Fibroblast of the aortic adventitia (primary cell): ENCODE measurements around the gene RENBP. TPM values are rescaled to one million over a fixed set of nuclear protein-coding genes. Genes with fewer than 3 reads are reported as not detected.

ENCODE experiments used
- DNase-seq: peaks from one replicate; pipeline ENCODE4 v3.0.0-alpha.2; 2010; ENCODE audit warnings: low read depth
- H3K4me3 ChIP-seq: 2 replicates; pipeline ENCODE4 v1.5.1; 2011; ENCODE audit warnings: low read depth, mild to moderate bottlenecking, control low read depth, low read length, moderate library complexity
- total RNA-seq: library from RNA; depleted of rRNA; stranded (reverse); fragments of >200 nt; gene quantifications from 2 replicates; pipeline ENCODE4 v1.2.3, GENCODE V29; 2012; ENCODE audit warnings: low replicate concordance
- TF ChIP-seq, protein P1 (sequence below): IDR thresholded peaks from 2 replicates; pipeline ENCODE4 v1.5.1; 2011; ENCODE audit warnings: mild to moderate bottlenecking, low read length, control low read depth, inconsistent platforms; ENCODE audit not compliant: insufficient read depth

The RENBP gene
- total RNA-seq, 1 donor: 0.45 TPM

DNA sequence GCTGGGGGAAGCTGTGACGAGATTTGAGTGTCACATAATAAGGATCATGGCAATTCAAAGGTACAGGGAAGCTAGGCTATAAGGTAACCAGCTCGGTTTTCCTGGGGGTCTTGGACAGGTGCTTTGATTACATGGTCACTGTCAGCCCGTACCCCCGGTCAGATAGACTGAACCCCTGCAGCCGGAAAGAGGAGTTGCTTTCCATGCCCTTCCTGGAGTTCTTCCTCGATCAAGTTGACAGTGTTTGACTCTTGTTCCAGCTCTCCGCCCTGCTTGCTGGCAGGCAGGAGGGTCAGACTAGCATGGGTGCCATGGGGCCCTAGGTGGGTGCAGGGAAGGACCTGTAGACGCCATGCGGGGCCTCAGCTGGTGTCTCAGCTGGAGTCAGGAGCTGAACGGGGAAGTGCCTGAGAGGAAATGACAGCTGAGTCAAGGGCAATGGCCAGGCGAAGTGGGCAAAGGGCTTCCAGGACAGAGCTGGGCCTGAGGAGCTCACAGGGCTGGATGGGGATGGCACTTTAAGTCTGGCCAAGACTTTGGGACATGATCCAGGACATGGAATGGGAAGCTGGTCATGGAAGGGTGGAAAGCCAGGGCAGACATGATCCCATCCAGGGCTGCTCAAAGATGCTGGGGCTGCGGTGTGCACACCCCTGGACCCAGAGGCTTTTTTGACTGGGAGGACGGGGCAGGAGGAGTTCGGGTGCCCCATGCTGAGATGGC, 29.7 kb upstream of the RENBP start:
- TF ChIP-seq, protein P1, sequence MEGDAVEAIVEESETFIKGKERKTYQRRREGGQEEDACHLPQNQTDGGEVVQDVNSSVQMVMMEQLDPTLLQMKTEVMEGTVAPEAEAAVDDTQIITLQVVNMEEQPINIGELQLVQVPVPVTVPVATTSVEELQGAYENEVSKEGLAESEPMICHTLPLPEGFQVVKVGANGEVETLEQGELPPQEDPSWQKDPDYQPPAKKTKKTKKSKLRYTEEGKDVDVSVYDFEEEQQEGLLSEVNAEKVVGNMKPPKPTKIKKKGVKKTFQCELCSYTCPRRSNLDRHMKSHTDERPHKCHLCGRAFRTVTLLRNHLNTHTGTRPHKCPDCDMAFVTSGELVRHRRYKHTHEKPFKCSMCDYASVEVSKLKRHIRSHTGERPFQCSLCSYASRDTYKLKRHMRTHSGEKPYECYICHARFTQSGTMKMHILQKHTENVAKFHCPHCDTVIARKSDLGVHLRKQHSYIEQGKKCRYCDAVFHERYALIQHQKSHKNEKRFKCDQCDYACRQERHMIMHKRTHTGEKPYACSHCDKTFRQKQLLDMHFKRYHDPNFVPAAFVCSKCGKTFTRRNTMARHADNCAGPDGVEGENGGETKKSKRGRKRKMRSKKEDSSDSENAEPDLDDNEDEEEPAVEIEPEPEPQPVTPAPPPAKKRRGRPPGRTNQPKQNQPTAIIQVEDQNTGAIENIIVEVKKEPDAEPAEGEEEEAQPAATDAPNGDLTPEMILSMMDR: no peak
- no peak for DNase-seq
- peak overlapping the region; percentile 88 for H3K4me3 ChIP-seq

DNA sequence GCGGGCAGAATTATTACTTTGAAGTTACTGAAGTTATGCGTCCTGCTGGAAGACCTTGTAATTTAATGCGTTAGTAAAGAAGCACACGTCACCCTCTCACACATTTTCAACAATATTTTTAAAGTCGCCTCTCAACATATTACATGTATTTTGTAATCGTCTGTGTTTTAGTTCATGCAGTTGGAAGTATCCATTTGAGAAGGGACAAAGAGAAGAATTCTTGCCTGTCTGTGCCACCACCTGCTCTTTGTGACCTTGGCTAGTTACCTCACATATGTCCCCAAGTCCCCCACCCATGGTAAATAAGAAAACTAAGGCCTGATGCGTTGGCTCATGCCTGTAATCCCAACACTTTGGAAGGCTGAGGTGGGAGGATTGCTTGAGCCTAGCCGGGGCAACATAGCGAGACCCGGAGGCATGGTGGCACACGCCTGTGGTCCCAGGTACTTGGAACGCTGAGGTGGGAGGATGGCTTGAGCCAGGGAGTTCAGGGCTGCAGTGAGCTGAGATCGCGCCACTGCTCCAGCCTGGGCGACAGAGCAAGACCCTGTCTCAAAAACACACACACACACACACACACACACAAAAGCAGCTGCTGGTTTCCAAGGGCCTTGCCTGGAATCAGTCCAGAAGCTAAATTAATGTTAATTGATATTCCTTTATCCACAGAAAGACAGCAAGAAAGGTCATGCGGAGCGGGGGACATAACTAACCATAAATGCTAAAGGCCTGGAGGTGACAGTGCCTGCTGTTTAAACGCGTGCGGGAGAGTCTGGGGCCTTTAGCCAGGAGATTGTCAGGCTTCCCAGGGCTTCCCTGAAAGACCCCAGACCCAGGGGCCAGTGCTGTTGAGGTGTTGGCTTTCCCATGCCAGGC, 28.9 kb upstream of the RENBP start:
- TF ChIP-seq, protein P1: no peak
- peak; percentile 36 for DNase-seq
- H3K4me3 ChIP-seq: peak overlapping the region; percentile 88

DNA sequence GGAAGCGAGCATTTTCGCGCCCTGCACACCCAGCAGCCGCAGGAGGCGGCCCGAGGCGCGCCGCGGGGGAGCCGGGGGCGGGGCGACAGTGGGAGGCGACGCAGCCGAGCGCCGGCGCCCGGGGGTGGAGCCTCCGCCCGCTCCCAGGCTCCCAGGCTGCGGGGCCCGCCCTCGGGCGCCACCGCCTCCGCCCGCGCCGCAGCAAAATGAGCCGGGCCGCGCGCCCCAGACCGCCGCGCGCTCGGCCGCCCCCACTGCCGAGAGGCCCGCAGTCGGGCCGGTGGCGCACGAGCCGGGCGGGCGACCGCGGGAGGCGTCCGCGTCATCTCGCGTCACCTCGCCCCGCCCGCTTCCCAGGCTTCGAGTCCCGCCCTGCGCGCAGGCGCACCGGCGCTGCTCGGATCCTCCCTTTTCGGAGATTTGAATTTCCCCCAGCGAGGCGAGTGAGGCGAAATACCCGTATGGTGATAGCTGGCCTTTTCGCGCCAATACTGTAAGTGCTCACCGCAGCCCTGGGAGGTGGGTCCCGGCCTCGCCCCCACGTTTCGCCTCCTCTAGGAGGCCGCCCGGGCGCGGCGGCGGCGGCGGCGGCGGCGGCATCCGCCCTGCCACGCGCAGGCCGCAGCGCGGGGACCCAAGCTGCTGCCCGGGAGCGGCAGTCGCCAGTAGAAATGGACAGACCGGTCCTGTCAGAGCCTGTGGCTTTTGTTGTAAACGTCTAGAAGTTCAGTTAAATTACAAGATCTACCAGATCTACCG, 28.1 kb upstream of the RENBP start, which contains the start of gene TMEM187:
TMEM187 (plus strand) TSS at position 387 of the 759 bp plus-strand sequence. CDS start 9,309 bp downstream, outside the sequence.
- peak within 1 kb of the TSS; percentile 88 for H3K4me3 ChIP-seq
- TF ChIP-seq, protein P1: no peak
- DNase-seq: peak; percentile 82

DNA sequence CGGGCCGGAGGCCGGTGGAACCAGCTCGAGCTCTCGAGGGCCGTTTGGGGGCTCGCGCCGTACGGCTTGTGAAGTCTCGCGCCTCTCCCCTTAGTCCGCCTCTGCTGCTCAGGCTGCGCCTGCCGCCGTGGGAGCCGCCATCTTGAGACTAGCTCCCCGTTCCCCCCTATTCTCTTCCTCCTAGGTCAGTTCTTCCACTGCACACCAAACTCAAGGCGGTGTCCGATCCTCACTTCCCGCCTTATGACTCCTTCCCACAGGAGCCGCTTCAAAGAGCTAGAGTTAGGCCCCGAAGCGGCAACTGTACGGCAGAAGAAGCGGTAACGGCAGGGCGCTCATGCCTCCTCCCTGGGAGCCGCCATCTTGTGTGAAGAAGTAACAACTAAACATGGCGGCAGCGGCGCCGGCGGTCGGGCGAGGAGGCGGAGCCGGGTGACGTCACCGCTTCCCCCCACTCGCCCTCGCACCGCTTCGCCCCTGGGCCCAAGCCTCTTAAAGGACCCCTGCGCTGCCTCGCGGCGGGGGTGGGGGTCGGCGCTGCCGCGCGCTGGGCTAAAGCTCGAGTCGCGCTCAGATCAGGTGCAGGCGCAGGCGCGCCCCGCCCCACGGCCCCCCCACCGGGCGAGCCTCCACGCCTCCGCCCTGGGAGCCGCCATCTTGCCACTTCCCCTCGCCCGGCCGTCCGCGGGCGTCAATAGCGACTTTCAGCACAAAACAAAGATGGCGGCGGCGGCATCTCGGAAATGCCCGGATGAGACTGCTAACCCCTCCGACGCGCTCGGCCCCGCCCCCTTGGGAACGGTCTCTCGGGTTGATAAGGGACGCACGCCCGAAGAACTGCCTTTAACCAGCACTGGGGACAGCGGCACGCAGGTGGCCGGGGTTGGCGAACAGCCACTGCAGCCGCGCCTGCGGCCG, 27.3 kb upstream of the RENBP start, which contains the start of gene HCFC1:
HCFC1 (minus strand) TSS at position 369 of the 918 bp plus-strand sequence. CDS start 978 bp downstream, outside the sequence.
- TF ChIP-seq, protein P1: no peak

DNA sequence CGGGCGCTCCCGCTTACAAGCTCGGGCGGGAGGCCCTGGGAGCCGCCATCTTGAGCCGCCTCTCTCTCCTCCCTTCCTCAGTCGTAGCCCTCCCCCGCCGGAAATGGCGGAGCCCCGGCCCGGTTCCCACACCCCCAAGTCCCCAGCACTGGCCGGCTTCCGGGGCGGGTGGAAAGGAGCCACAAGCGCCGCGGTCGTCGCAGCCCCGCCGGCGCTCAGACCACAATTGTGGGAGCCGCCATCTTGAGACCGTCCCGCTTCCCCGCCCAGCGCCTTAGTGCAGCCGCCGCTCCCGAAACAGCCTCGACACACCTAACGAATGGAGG, 26.6 kb upstream of the RENBP start:
- H3K4me3 ChIP-seq: peak overlapping the region; percentile 88
- peak; percentile 82 for DNase-seq
- TF ChIP-seq, protein P1: no peak

More for the DNA sequence above, 27.3 kb upstream of the RENBP start, which contains the start of gene HCFC1:
- peak within 1 kb of the TSS; percentile 88 for H3K4me3 ChIP-seq
- peak; percentile 89 for DNase-seq
